HepG2 (cell line): ENCODE results near the gene GLI3.

Experiments
- ELF4 ChIP-seq: sonication (generic); formaldehyde crosslinking; IDR thresholded peaks from 2 replicates; pipeline ENCODE4 v1.5.0; 2020; ENCODE audit warnings: missing genetic modification reagents, mild to moderate bottlenecking, moderate library complexity, borderline replicate concordance
- SP1 ChIP-seq, 2 experiments: fragments of 450-650 bp in 1 of 2; sonication (generic) in 1 of 2; formaldehyde crosslinking in 1 of 2; IDR thresholded peaks; 2 replicates each; pipeline versions ENCODE4 v1.4.0 to v1.6.1; 2016 to 2020; ENCODE audit warnings: missing genetic modification reagents in 1 of 2
- ZNF101 ChIP-seq: sonication (generic); formaldehyde crosslinking; IDR thresholded peaks from 2 replicates; pipeline ENCODE4 v1.4.0; 2020; ENCODE audit warnings: mild to moderate bottlenecking, low read depth, missing genetic modification reagents, borderline replicate concordance

DNA sequence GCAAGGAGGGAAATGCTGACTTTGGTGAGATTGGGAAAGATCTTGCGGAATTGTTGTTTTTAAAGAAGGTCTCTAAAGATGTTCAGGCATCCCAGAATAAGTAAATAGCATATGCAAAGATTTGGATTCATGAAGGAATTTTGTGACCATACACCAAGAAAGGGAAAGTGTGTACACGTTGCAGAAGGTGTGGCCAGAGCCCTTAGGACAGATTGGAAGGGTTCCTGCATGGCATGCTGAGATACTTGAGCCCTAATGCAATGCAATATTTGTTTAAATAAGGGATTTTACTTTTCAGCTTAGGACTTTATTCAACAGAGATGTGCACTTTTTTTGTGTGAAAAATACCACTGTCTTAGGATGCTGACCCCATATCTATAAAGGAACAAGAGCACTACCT is 314.6 kb downstream of the GLI3 start:
- TF ChIP-seq ZNF101 (CRISPR knock-in tag): no peak
- no peak for TF ChIP-seq SP1 (IDR thresholded peaks at IDR 0.05)
- no peak for TF ChIP-seq SP1 (CRISPR knock-in tag; IDR thresholded peaks at IDR 0.05)
- no peak for TF ChIP-seq ELF4 (CRISPR knock-in tag)
